Suprapubic skin (tissue), 4 donors: ENCODE measurements around the gene CHKB. TPM values are rescaled to one million over a fixed set of nuclear protein-coding genes. Genes with fewer than 3 reads are reported as not detected.

Source experiments
- DNase-seq, 2 donors: peaks; one replicate each; pipeline ENCODE4 v3.0.0-alpha.2; 2019; ENCODE audit warnings: low spot score in 2 of 2
- H3K27ac ChIP-seq: fragments of 200-600 bp; sonication (generic); one replicate; pipeline ENCODE4 v1.5.1; 2019
- H3K27me3 ChIP-seq: fragments of 200-600 bp; sonication (generic); one replicate; pipeline ENCODE4 v1.5.1; 2019
- H3K36me3 ChIP-seq: fragments of 200-600 bp; sonication (generic); one replicate; pipeline ENCODE4 v1.5.1; 2019
- H3K4me1 ChIP-seq: fragments of 200-600 bp; sonication (generic); one replicate; pipeline ENCODE4 v1.5.1; 2019
- H3K4me3 ChIP-seq: fragments of 200-600 bp; sonication (generic); one replicate; pipeline ENCODE4 v1.5.1; 2019; ENCODE audit warnings: mild to moderate bottlenecking
- H3K9me3 ChIP-seq: fragments of 200-600 bp; sonication (generic); one replicate; pipeline ENCODE4 v1.5.1; 2019
- EP300 ChIP-seq: sonication (generic); formaldehyde crosslinking; IDR thresholded peaks from one replicate; pipeline ENCODE4 v1.6.1; 2017; ENCODE audit warnings: antibody characterized with exemption
- POLR2A ChIP-seq, 2 donors: fragments of 450-650 bp; IDR thresholded peaks; one replicate each; pipeline ENCODE4 v1.6.1; 2017; ENCODE audit warnings: antibody characterized with exemption in 2 of 2, mild to moderate bottlenecking in 2 of 2, moderate library complexity in 2 of 2
- POLR2AphosphoS5 ChIP-seq, 3 donors: sonication (generic); formaldehyde crosslinking; IDR thresholded peaks; one replicate each; pipeline ENCODE4 v1.6.1; 2017; ENCODE audit warnings: antibody characterized with exemption in 3 of 3
- WGBS: methylation state at CpG from one replicate; pipeline ENCODE4 v1.1.5; 2018; 5-methylcytosine and 5-hydroxymethylcytosine counted together
- total RNA-seq, 4 donors: library from RNA; depleted of rRNA; stranded (reverse); fragments of >200 nt; gene quantifications; one replicate each; pipeline ENCODE4 v1.1.0, GENCODE V29; 2016
- TF ChIP-seq, protein P1 (sequence below), 2 donors: fragments of 200-600 bp in 1 of 2; fragments of 450-650 bp in 1 of 2; sonication (generic) in 1 of 2; IDR thresholded peaks; one replicate each; pipeline ENCODE4 v1.5.1; 2016 to 2019; ENCODE audit warnings: antibody characterized with exemption in 2 of 2, mild to moderate bottlenecking in 1 of 2, moderate library complexity in 1 of 2

The CHKB gene
- total RNA-seq, 4 donors from 2014 or later: 43.0 to 86.5 (median 73.0) TPM

DNA sequence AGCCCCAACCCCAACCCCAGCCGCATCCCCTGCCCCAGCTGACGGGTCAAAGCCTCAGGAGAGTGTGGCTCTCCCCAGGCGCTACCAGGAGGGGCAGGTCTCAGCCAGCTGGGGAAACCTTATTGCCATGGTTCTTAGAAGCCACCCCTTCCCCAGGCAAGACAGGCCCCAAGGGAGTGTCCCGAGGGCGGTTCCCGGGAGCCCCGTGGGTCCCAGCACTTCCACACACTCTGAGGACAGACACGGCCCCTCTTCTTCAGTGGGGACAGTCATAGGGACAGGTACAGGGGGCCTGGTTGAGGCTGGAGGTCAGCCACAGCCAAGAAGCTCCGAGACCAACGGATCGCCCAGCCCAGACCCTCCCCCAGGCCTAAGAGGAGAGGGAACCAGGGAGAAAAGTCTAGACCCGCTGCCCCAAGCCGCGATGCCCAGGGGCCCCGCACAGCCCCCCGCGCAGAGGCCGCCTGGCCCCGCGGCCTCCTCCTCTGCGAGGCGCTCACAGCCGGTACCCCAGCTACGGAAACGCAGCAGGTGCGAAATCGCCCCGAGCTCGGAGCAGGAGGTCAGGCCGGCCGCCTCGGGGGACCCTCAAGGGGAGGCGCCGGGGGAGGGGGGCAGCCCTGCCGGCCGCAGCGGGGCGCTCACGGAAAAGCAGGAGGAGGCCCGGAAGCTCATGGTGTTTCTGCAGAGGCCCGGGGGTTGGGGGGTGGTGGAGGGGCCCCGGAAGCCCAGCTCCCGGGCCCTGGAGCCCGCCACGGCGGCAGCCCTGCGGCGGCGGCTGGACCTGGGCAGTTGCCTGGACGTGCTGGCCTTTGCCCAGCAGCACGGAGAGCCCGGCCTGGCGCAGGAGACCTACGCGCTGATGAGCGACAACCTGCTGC, 34.4 kb downstream of the CHKB start:
- Histone ChIP-seq H3K36me3 (no peaks in the 10 kb centered on the region), H3K4me1 (peaks cover 43% of the 10 kb centered on the region), H3K27me3 (peaks cover 34% of the 10 kb centered on the region), H3K27ac (no peak overlapping the region), H3K9me3 (no peaks in the 10 kb centered on the region), H3K4me3 (peak overlapping the region; percentile 39)
- 33% methylated on average over 17 of the region's 56 CpGs for WGBS
- DNase-seq: peak in 1 of 2 donors; percentile 79
- TF ChIP-seq POLR2AphosphoS5 (IDR thresholded peaks at IDR 0.05): no peak
- no peak for TF ChIP-seq POLR2A (IDR thresholded peaks at IDR 0.05)
- TF ChIP-seq, protein P1, sequence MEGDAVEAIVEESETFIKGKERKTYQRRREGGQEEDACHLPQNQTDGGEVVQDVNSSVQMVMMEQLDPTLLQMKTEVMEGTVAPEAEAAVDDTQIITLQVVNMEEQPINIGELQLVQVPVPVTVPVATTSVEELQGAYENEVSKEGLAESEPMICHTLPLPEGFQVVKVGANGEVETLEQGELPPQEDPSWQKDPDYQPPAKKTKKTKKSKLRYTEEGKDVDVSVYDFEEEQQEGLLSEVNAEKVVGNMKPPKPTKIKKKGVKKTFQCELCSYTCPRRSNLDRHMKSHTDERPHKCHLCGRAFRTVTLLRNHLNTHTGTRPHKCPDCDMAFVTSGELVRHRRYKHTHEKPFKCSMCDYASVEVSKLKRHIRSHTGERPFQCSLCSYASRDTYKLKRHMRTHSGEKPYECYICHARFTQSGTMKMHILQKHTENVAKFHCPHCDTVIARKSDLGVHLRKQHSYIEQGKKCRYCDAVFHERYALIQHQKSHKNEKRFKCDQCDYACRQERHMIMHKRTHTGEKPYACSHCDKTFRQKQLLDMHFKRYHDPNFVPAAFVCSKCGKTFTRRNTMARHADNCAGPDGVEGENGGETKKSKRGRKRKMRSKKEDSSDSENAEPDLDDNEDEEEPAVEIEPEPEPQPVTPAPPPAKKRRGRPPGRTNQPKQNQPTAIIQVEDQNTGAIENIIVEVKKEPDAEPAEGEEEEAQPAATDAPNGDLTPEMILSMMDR (IDR thresholded peaks at IDR 0.05): no peak

DNA sequence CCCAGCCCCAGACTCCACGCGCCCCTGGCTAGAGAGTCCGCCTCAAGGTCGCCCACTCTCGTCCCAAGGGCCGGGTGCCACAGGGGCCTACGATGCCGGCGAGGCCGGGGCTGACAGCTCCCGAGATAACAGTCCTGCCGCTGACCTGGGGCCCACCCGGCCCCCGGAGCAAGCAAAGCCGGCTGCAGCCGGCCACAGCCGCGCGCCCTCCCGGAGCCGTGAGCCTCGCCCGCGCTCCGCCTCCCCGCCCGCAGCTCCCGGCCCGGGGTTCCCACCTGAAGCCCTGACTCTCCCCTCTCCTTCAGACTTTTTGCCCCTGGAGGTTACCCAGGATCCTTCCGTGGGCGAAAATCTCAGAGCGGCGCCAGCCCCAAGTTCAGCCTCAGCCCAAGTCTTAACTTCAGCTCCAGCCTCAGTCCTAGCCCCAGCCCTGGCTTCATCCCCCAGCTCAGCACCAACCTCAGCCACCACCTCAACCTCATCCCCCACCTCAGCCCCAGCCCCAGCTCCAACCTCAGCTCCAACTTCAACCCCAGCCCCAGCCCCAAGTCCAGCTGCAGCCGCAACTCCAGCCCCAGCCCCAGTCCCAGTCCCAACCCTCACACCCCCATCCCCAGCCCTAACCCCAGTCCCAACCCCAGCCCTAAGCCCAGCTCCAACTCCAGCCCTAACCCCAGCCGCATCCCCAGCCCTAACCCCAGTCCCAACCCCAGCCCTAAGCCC, 35.2 kb downstream of the CHKB start:
- Histone ChIP-seq H3K27me3 (peaks cover 34% of the 10 kb centered on the region), H3K4me1 (peaks cover 43% of the 10 kb centered on the region), H3K27ac (no peak overlapping the region), H3K4me3 (peak overlapping the region; percentile 17), H3K9me3 (no peaks in the 10 kb centered on the region), H3K36me3 (no peaks in the 10 kb centered on the region)
- DNase-seq: no peak
- WGBS: 49% methylated on average over 16 of the region's 35 CpGs
- no peak for TF ChIP-seq EP300
- TF ChIP-seq POLR2AphosphoS5 (IDR thresholded peaks at IDR 0.05): no peak
- TF ChIP-seq, protein P1 (IDR thresholded peaks at IDR 0.05): no peak
- TF ChIP-seq POLR2A (IDR thresholded peaks at IDR 0.05): no peak

DNA sequence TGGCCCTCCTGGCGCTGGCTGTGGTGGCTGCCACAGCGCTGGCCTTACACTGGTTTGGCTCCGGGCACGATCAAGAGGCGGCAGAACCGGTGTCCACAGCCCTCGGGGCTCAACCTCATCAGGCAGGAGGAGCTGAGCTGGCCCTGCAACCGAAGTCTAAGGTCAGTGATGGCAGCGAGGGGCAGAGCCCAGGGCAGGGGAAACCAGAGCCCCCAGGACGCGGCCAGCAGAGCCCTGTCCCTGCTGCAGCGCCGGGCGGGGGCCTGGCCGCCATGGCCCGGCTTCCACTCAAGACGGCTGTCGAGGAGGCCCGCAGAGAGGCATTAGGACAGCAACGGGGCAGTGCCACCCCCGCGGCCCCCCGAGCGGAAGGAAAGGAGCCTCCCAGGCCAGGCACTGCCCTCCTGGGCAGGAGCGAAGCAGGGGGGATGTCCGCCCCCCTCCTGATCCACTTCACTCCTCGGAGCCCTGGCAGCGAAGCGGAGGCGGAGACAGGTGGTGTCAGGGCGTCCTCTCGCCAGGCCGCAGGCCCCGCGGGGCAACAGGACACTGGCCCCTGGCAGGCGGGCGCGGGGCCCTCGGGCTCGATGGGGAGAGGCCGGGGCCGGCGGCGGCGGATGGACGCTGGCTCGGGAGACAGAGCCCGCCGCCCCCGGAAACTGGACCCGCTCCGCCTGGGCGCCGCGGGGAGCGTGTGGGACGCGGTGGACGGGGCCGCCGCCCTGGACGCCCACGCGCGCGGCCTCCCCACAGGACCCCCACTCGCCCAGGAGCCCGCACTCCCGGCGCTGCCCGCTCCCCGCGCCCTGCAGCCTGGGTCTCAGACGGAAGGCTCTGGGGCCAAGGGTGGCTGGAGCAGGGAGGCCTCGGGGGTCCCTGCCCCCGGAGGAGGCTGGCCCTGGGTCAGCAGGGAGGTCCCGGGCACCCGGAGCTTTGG, 36.1 kb downstream of the CHKB start:
- 52% methylated on average over 17 of the region's 78 CpGs for WGBS
- Histone ChIP-seq H3K27me3 (peaks cover 34% of the 10 kb centered on the region), H3K4me3 (peak overlapping the region; percentile 17), H3K4me1 (peaks cover 49% of the 10 kb centered on the region), H3K36me3 (no peaks in the 10 kb centered on the region), H3K9me3 (no peaks in the 10 kb centered on the region), H3K27ac (no peak overlapping the region)
- TF ChIP-seq, protein P1 (IDR thresholded peaks at IDR 0.05): no peak
- TF ChIP-seq POLR2AphosphoS5 (IDR thresholded peaks at IDR 0.05) (no peak), EP300 (no peak), POLR2A (IDR thresholded peaks at IDR 0.05) (no peak)
- DNase-seq: no peak

DNA sequence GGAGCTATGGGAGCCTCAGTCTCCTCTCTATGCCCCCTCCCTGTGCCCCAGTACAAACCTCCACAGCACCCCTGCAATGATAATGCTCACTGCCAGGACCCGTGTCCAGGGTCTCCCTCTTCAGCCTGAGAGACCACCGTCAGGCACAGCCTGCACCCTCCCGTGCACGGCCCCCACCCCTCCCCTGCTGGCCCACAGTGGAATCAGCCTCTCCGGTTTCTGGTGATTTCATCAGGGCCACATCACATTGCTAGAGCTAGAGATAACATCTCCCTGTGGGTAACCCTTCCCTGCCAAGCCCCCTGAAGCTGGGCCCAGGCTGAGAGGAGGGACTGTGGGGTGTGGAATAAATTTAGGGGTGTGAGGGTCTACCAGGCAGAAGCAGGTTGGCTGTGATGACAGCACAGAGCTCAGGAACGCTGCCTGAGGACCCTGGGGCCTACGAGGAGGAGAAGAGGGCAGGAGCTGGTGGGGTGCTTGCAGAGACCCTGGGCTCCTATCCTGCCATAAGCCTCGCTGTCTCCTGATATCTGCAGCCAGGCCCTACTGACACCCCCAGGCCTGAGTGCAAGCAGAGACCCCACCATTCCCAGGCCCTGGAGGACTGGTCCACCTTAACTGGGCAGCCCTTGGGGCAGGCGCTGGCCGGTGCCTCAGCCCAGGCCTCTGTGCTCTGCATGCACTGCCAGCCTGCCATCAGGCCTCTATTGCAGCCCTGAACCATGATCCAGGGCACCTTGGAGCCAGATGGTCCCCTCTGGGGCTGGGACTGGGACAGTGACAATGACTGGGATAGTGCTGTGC, 36.9 kb downstream of the CHKB start, which contains the start of gene KLHDC7B:
Gene KLHDC7B, plus strand, starts transcription at position 378 of the 804 bp plus-strand sequence. Its CDS starts 345 bp downstream, at position 723.
- H3K4me1 ChIP-seq: peaks cover 57% of the 10 kb centered on the region
- no peak for DNase-seq
- TF ChIP-seq, protein P1 (IDR thresholded peaks at IDR 0.05): no peak
- H3K27ac ChIP-seq: peak within 1 kb of the TSS; percentile 72
- no peaks in the 10 kb centered on the region for H3K36me3 ChIP-seq
- H3K4me3 ChIP-seq: peak within 1 kb of the TSS; percentile 43
- H3K9me3 ChIP-seq: no peaks in the 10 kb centered on the region
- WGBS: 60% methylated on average over 7 of the region's 10 CpGs
- H3K27me3 ChIP-seq: peaks cover 34% of the 10 kb centered on the region
